NCI-H82 (cell line): ENCODE data around the gene HCFC1R1.

Experiments
- DNase-seq: peaks from one replicate; lab custom pipeline; 2025; lab: John Stamatoyannopoulos, UW

HCFC1R1 gene

DNA sequence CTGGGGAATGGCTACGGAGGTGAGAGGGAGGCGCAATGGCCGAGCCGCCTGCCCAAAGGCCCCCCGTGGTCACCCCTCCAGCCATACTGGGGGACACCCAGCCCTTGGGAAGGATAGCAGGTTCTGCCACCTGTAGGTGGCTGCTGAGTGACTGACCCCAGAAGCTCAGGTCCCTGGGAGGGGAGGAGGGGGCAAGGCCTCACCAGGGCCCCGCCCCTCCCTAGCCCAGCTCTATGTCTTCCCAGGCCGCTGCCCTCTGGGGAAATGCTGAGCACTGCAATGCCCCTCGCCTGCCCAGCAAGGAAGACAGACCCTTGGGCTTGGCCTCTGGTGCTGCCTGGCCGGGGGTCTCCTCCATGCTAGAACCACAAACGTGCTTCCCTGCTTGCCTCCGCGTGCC lies 22.4 kb downstream of the HCFC1R1 start:
- DNase-seq, result peak; percentile 41

DNA sequence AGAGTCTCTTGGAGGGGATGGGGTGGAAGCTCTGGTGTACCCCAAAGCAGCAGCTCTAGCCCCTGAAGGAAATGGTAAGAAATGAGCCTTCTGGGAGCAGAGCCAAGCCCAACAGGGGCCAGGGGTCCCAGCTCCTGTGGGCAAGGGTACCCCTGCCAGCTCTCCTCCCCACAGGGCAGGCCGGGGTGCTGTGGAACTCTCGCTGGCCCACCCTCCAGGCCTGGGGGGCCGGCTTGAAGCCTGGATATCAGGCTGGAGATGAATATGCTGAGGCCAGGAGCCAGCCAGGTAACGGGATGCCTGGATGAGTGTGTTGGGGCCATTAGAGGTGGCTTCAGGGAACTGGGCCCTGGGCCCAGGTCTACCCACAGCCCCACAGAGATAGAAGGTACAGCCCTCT lies 23.2 kb downstream of the HCFC1R1 start:
- no peak for DNase-seq

DNA sequence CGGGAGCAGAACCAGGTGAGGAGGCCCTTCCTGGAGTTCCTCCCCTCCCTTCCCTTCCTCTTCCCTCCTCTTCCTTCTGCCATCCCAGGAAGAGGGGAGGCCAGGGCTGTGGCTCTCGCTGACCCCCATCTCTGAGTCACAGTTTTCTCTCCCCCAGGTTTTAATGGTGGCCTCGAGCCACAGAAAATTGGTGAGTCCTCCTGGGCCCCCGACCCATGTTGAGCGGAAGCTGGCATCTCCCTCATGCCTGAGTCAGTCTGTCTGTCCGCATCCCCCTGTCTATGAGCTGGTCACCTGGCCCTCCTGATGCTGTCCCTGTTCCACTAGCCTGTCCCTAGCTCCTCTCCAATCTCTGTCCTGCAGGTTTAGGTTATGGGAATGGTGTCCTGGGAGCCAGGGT lies 23.8 kb downstream of the HCFC1R1 start:
- DNase-seq, result no peak

- DNase-seq, result no peak
Measured at GRCh38 chr16:2996298-2996697, 27.4 kb downstream of the HCFC1R1 start.

- no peak for DNase-seq
Measured at GRCh38 chr16:2992383-2993081, 31.2 kb downstream of the HCFC1R1 start.

DNA sequence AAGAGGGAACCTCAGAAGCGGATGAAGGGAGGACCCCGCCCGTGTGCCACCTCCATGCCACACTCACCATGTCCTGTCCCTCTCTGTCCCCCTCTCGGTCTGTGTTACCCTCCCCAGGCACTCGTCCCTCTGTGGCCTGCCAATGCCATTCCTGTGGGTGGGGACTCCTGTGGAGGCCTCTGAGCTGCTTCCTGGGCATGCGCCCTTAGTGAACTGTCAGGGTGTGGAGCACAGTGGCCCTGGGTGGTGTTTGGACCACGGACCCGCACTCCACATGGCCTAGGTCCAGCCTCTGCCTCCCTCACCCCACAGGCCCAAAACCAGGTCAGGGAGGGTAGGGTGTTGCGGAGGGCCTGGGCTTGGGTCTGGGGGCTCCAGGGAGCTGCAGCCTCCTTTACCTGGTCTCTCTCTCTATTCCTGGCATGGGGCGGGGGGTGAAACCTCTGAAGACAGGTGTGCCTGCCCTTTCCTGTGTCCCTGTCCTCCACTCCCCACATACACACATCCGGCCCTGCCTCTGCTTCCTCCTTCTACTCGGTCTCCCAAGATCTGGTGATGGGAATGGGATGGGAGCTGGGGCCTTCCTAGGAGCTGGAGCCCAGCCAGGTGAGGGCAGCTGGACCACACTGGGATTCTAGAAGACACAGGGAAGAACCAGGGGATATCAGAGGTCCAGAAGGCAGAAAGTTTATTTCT lies 32.0 kb downstream of the HCFC1R1 start:
- DNase-seq, result no peak

GRCh38 chr16:2990891-2991290 lies 32.9 kb downstream of the HCFC1R1 start:
- no peak for DNase-seq

DNA sequence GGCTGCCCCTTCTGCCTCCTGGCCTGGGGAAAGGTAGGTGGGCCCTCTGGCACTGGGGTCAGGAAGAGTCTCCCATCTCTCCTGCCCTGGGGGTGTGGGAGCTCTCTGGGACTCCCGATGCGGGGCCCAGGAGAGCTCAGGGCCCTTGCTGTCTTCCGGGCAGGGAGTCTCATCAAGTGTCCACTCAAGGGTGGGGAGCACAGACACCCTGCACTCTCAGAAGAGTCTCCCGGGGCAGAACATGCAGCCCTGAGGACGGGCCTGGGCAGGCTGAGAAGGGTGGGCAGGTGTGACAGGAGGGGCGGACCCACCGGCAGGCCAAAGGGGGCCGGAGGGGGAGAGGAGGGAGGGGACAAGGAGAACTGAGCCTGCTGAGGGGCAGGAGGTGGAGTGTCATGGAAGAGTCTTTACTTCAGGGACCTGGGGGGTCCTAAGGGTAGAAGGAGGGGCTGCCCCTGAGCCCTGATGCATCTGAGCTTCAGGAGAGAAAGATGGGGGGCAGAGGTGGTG lies 35.1 kb downstream of the HCFC1R1 start:
- no peak for DNase-seq

GRCh38 chr16:2987833-2988232 lies 35.9 kb downstream of the HCFC1R1 start:
- peak; percentile 66 for DNase-seq

GRCh38 chr16:2987286-2987685 lies 36.5 kb downstream of the HCFC1R1 start:
- no peak for DNase-seq

- DNase-seq, result no peak
Measured at GRCh38 chr16:2986623-2987188, 37.0 kb downstream of the HCFC1R1 start.

- peak; percentile 22 for DNase-seq
Measured at GRCh38 chr16:2985893-2986355, 37.8 kb downstream of the HCFC1R1 start.

- DNase-seq, result no peak
Measured at GRCh38 chr16:2985462-2985861, 38.3 kb downstream of the HCFC1R1 start.

DNA sequence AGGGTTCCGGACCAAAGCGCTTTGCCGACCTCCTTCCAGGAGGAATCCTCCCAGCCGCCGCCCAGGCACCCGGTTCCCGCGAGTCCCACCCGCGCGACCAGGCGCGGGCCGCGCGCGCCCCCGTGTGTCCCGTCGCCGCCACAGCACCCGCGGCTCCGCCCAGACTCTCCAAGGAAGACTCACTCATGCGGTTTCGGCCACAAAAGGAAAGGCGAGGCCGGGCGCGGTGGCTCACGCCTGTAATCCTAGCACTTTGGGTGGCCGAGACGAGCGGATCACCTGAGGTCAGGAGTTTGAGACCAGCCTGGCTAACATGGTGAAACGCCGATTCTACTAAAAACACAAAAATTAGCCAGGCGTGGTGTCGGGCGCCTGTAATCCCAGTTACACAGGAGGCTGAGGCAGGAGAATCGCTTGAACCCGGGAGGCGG lies 40.0 kb downstream of the HCFC1R1 start:
- peak; percentile 84 for DNase-seq

- no peak for DNase-seq
Measured at GRCh38 chr16:2982402-2982801, 41.3 kb downstream of the HCFC1R1 start.

DNA sequence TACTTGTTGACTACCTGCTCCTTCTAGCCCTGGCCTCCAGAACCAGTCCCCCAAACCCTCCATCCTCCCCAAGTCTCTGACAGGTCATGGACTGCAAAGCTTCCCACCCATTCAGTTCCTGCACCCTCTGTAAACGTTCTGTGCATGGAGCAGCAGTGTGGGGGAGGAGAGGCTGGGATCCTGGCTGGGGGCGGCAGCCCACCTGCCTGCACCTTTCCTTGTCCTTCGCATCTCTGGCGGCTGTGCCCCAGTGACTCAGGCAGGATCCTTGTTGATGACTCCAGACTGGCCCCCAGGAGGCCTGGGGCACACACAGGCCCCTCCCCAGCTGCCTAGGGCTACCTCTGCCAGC lies 41.9 kb downstream of the HCFC1R1 start:
- DNase-seq, result peak; percentile 87

GRCh38 chr16:2981177-2981898 lies 42.4 kb downstream of the HCFC1R1 start:
- DNase-seq, result peak; percentile 99

DNA sequence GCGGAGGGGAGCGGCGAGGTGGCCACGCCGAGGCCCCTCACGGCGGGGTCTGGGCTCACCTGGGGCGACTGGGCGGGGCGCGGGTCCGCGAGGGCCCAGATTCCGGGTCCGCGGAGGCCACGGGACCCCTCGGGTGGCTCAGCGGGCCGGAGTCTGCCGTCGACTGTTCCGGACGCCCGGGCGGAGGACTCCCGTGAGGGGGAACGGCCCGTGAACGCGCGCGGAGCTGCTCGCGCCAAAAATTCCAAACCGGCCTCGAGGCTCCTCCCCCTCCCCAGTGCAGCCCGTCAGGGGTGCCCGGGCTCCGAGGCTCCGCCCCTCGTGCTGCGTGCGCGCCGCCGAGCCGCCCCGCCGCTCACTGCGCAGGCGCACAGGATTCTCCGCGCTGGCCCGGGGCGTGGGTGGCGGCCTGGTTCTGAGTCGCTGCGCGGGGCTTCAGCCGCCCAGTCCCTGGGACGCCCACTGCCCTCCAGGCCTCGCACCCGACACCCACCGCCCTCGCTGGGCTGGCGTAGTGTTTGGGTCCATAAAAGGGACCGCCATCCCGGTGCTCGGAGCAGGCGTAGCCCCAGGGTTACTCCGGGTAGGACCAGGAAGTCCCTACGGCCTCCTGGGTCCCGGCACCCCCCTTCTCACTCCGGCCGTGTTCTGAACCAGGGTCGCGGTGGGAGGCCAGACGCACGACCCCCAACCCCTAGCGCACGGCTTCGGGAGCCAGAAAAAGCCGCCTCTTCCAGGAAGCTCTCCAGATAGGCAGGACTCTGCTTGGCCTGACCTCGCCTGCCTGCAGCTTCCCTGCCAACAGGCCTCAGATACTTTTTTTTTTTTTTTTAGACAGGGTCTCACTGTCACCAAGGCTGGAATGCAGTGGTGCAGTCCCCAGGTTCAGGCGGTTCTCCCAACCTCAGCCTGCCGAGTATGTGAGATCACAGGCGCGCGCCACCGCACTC lies 43.2 kb downstream of the HCFC1R1 start, which contains the start of gene PKMYT1:
TSS of gene PKMYT1 (minus strand) at position 220 of the 950 bp plus-strand sequence. CDS start 789 bp downstream, outside the sequence.
- peak; percentile 94 for DNase-seq

DNA sequence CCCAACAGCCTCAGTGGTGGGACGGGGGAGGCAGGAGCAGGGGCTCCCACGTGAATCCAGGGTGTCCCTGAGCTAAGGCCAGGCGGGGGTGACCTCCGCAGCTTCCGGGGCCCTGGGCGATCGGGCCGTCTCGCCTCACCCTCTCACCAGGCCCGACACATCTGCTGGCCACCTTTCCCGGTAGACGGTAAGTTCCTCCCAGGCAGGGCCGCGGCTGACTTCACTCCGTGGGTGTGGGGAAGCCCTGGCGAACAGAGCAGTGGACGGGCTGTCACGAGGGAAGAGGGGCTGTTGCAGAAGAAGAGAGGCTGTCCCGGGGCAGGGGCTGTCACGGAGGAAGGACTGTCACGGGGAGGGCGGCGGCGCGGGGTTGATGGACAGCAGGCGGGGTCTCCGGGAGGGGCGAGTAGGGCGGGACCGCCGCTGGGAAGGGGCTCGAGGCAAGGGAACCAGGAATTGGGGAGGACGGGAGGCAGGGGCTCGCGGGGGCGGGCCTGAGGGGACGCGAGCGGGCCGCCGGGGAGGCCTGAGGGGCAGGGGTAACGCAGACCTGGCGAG lies 44.0 kb downstream of the HCFC1R1 start:
- DNase-seq, result peak; percentile 55

DNA sequence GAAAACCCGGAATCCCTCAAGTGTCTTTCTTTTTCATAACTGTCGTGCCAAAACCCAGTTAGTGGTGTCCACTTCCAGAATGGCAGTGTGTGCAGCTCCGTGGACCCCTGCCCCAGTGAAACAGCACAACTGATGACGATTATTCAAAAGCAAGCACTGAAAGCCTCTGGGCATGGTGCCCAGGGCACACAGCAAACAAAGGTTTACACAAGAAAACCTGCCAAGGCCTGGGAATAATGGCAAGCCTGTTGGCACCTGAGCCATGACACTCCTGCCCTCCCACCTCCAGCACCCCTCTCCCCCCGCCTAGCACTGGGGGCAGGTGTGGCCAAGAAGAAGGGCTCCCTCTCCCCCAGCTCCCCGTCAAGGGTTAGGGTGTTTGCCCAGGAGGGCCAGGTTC lies 46.3 kb downstream of the HCFC1R1 start:
- DNase-seq, result no peak

DNA sequence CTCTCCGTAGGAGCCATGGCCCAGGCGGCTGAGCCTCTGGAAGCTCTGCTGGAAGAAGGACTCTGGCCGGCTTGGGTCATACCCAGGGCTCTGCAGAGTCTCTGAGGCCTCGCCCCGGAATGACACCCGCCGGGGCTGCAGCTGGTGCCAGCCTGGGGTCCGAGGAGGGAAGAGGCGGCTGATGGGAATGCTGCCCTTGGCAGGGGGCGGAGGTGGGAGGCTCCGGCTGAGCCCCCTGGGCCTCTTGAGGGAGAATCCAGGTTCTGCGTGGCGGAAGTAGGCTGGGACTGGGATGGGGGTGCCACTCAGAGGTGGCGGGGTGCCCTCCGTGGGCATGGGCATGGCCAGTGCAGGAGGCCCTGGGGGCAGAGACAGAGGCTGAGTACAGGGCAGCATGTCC lies 47.1 kb downstream of the HCFC1R1 start:
- DNase-seq, result no peak
